GM12873 (cell line): Measurements from ENCODE around the gene MBD4.

Experiments
- TF ChIP-seq, protein P1 (sequence below): IDR thresholded peaks from 2 replicates; pipeline ENCODE4 v1.5.1; 2012; ENCODE audit warnings: low read depth, mild to moderate bottlenecking, moderate library complexity, low read length, control low read depth; ENCODE audit not compliant: insufficient read depth; ENCODE audit errors: missing control alignments

The MBD4 gene

DNA sequence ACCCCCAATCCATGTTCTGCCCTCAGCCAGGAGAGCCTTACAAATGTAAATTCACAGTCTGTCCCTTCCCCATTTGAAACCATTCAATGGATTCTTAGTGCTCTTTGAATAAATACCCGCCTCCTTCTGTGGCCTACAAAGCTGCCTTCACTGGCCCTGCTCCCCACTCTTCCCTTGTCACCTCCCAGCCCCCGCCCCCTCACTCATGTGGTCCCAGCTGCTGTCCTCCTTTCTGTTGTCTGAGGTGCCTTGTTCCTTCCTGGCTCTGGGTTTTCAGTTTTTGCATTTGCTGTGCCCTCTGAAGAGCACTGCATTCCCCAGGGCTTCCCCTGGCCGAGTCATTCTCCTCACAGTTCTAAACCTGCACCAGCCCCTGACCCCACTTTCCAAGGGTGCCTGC is 14.5 kb downstream of the MBD4 start:
- TF ChIP-seq, protein P1, sequence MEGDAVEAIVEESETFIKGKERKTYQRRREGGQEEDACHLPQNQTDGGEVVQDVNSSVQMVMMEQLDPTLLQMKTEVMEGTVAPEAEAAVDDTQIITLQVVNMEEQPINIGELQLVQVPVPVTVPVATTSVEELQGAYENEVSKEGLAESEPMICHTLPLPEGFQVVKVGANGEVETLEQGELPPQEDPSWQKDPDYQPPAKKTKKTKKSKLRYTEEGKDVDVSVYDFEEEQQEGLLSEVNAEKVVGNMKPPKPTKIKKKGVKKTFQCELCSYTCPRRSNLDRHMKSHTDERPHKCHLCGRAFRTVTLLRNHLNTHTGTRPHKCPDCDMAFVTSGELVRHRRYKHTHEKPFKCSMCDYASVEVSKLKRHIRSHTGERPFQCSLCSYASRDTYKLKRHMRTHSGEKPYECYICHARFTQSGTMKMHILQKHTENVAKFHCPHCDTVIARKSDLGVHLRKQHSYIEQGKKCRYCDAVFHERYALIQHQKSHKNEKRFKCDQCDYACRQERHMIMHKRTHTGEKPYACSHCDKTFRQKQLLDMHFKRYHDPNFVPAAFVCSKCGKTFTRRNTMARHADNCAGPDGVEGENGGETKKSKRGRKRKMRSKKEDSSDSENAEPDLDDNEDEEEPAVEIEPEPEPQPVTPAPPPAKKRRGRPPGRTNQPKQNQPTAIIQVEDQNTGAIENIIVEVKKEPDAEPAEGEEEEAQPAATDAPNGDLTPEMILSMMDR, result no peak

DNA sequence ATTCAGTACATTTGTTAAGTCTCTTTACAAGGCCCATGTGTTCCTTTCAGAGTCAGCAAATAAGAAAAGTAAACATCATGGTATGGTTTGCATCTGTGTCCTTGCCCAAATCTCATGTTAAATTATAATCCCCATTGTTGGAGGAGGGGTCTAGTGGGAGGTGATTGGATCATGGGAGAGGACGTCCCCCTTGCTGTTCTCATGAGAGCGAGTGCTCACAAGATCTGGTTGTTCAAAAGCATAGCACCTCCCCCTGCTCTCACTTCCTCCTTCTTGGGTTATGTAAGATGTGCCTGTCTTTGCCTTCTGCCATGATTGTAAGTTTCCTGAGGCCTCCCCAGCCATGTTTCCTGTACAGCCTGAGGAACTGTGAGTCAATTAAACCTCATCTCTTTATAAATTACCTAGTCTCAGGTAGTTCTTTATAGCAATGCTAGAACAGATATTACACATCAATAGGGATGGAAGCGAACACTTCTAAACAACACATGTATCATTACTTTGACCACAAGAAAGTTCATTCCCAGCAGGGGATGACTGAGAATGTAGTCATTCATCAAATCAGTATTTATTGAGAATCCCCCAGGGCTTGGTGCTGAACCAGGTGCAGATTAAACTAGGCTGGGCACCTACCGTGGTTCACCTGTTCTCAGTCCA is 15.4 kb downstream of the MBD4 start:
- TF ChIP-seq, protein P1, result no peak

DNA sequence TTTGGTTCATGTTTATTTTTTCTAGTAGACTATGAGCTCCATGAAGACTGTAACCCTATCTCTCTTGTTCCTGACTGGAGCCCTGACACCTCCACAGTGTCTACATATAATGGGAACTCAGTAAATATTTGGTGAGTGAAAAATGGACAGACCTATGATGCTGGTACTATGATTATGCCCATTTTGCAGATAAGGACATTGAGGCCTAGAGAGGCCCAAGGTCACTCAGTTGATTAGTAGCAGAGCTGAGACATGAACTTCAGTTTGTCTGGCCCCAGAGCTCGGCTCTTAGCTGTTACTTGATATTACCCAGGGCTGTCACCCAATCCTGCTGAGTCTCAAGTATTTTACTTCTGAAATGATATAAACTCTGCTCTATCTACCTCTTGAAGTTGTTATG is 16.9 kb downstream of the MBD4 start:
- TF ChIP-seq, protein P1, result no peak

DNA sequence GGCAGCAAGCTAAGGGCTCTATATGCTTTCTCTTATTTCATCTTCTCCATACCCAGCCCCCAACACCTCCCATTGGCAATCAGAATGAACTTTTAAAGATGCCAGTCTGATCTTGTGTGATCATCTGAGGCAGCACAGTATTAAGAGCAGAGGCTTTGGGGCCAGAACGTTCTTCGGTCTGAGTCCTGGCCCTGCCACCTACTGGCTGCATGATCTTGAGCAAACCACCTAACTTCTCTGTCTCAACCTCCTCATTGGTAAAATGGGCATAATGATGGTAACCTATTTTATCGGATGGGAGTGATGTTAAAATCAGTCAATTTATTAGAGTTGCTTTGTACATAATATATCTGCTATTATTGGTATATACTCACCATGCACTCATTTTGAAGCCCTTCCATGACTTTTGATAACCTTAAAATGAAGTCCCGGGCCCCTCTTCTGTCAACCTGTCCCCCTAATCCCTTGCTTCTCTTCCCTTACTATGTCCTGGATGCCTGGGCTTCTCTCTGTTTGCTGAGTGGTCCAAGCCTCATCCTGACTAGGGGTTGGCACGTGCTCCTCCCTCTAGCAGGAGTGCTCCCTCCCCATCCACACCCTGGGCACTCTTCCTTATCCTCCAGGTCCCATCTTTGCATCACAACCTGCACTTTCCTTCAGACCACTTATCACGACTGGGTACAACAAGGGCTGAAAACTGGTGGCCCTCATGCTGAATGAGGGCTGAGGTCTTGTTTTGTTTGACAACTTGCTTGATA is 17.6 kb downstream of the MBD4 start:
- TF ChIP-seq, protein P1, result peak; percentile 14

DNA sequence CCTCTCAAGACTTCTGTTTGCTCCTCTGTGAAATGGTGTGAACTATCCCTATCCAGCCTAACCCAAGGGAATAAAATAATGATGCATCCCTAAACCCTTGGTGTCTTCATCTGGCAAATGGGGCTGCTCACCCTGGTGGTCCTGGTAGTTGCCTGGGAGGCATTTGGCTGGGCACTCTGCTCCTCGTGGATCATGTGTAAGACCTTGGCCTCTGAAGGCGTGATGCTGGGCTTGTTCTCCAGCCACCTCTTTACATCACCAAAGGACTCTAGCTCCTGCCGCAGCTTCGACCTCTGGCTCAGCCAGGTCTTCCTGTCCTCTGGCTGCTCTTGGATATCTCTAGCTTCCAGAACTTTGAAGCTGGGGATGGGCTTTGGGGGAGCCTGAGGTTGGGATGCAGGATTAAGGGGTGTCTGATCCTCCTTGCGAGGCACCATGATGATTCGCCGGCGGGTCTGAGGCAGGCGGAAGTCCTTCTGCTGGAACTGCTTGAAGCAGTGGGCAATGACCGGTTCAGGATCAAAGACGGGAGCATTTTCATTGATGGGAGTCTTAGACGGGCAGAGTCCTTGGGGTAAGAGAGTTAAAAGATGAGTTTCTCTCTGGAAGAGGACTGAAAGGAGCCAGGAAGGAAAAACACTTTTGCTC is 18.4 kb downstream of the MBD4 start:
- TF ChIP-seq, protein P1, result no peak

DNA sequence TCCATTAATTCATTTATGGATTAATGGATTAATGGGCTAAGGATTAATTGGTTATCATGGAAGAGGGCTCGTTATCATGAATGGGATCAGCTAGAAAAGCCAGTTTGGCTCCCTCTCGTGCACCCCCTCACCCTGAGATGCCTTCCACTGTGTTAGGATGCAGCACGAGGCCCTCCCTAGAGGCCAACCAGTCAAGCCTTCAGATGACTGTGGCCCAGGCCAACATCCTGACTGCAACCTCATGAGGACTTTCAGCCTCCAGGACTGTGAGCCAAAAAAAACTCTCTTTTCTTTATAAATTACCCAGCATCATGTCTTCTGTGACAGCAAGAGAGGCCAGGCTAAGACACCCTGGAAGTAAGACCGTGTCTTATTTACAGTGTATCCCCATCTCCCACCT is 20.3 kb downstream of the MBD4 start:
- TF ChIP-seq, protein P1, result no peak
